NCI-H774 (cell line): ENCODE results near the gene GRB2.
"Not testable (repeated sequence)": the region's sequence is repeated elsewhere in the genome, so short reads cannot be mapped to it uniquely, and the experiment has no call there.

Experiments
- DNase-seq: peaks from one replicate; lab custom pipeline; 2025; lab: John Stamatoyannopoulos, UW

The GRB2 gene

GRCh38 chr17:75350029-75350428, 55.4 kb downstream of the GRB2 start:
- no peak for DNase-seq

GRCh38 chr17:75349589-75349988, 55.9 kb downstream of the GRB2 start:
- no peak for DNase-seq

GRCh38 chr17:75348386-75349012, 57.0 kb downstream of the GRB2 start:
- no peak for DNase-seq

- DNase-seq, result no peak
These were observed 58.6 kb downstream of the GRB2 start for GRCh38 chr17:75346906-75347305.

GRCh38 chr17:75346368-75346767, 59.1 kb downstream of the GRB2 start:
- DNase-seq, result not testable (repeated sequence)

GRCh38 chr17:75345514-75346167, 59.8 kb downstream of the GRB2 start:
- DNase-seq, result no peak

- no peak for DNase-seq
These were observed 60.8 kb downstream of the GRB2 start for GRCh38 chr17:75344666-75345065.

- DNase-seq, result no peak
These were observed 62.5 kb downstream of the GRB2 start for GRCh38 chr17:75342996-75343395.

- no peak for DNase-seq
These were observed 63.5 kb downstream of the GRB2 start for GRCh38 chr17:75341784-75342486.

- no peak for DNase-seq
These were observed 64.8 kb downstream of the GRB2 start for GRCh38 chr17:75340631-75341030.

GRCh38 chr17:75339971-75340370, 65.5 kb downstream of the GRB2 start:
- no peak for DNase-seq

- DNase-seq, result no peak
These were observed 67.1 kb downstream of the GRB2 start for GRCh38 chr17:75338335-75338734.

- DNase-seq, result no peak
These were observed 70.2 kb downstream of the GRB2 start for GRCh38 chr17:75335315-75335714.

- DNase-seq, result no peak
These were observed 70.8 kb downstream of the GRB2 start for GRCh38 chr17:75334723-75335122.

GRCh38 chr17:75331671-75332070, 73.8 kb downstream of the GRB2 start:
- no peak for DNase-seq

- DNase-seq, result no peak
These were observed 77.7 kb downstream of the GRB2 start for GRCh38 chr17:75327757-75328156.

- DNase-seq, result no peak
These were observed 79.1 kb downstream of the GRB2 start for GRCh38 chr17:75326226-75326848.

GRCh38 chr17:75325827-75326225, 79.7 kb downstream of the GRB2 start:
- no peak for DNase-seq

- DNase-seq, result no peak
These were observed 80.1 kb downstream of the GRB2 start for GRCh38 chr17:75325348-75325747.

- no peak for DNase-seq
These were observed 84.0 kb downstream of the GRB2 start for GRCh38 chr17:75321506-75321905.

- no peak for DNase-seq
These were observed 85.4 kb downstream of the GRB2 start for GRCh38 chr17:75319904-75320691.

GRCh38 chr17:75318615-75319222, 86.8 kb downstream of the GRB2 start:
- no peak for DNase-seq
